Caco-2 (cell line): ENCODE data around the gene NECTIN1. TPM values are rescaled to one million over a fixed set of nuclear protein-coding genes. Genes with fewer than 3 reads are reported as not detected.

Experiments
- BruUV-seq: library from RNA; stranded (reverse); fragments of 400-500 nt; replicated peaks from 2 replicates; lab custom pipeline; 2021; lab: Mats Ljungman, UMichigan
- CTCF ChIA-PET: fragments of 300-600 bp; sonication (Branson Sonifier 250); formaldehyde crosslinking; loops from one replicate; lab custom pipeline; 2022; ENCODE audit warnings: antibody characterized with exemption; lab: Charles Lee
- POLR2A ChIA-PET: fragments of 300-600 bp; sonication (Branson Sonifier 250); formaldehyde crosslinking; loops from one replicate; lab custom pipeline; 2022; ENCODE audit warnings: antibody characterized with exemption; lab: Charles Lee
- DNase-seq, 2 experiments: peaks; one replicate each; pipeline versions ENCODE4 v3.0.0 to v3.0.0-alpha.2; 2020 to 2022
- H3K27me3 ChIP-seq: replicated peaks from 2 replicates; pipeline ENCODE4 v1.6.0; 2011; ENCODE audit warnings: low read length; ENCODE audit not compliant: control insufficient read depth, insufficient read depth
- H3K36me3 ChIP-seq: 2 replicates; pipeline ENCODE4 v1.5.1; 2011; ENCODE audit warnings: low read length; ENCODE audit not compliant: control insufficient read depth, insufficient read depth
- H3K4me1 ChIP-seq: fragments of 250-450 bp; sonication (Bioruptor Pico); 2 replicates; pipeline ENCODE4 v1.5.1; 2020; ENCODE audit warnings: mild to moderate bottlenecking
- H3K4me3 ChIP-seq: 2 replicates; pipeline ENCODE4 v1.5.1; 2011; ENCODE audit warnings: low read depth, mild to moderate bottlenecking, control low read depth, low read length
- H3K9me3 ChIP-seq: fragments of 250-450 bp; sonication (Bioruptor Pico); 2 replicates; pipeline ENCODE4 v1.5.1; 2020; ENCODE audit warnings: mild to moderate bottlenecking, moderate library complexity
- H3K27ac Mint-ChIP-seq: one replicate; pipeline ENCODE4 v1.8.0; 2022; ENCODE audit warnings: mixed read lengths; ENCODE audit not compliant: unreplicated experiment
- H3K27me3 Mint-ChIP-seq: one replicate; pipeline ENCODE4 v1.8.0; 2022; ENCODE audit warnings: mixed read lengths; ENCODE audit not compliant: insufficient read depth, unreplicated experiment
- H3K36me3 Mint-ChIP-seq: one replicate; pipeline ENCODE4 v1.8.0; 2022; ENCODE audit warnings: mild to moderate bottlenecking, mixed read lengths; ENCODE audit not compliant: insufficient read depth, unreplicated experiment
- H3K4me1 Mint-ChIP-seq: one replicate; pipeline ENCODE4 v1.8.0; 2022; ENCODE audit warnings: low read depth, mixed read lengths; ENCODE audit not compliant: unreplicated experiment
- H3K4me3 Mint-ChIP-seq: one replicate; pipeline ENCODE4 v1.8.0; 2022; ENCODE audit warnings: mild to moderate bottlenecking, moderate library complexity, mixed read lengths; ENCODE audit not compliant: unreplicated experiment
- H3K9me3 Mint-ChIP-seq: one replicate; pipeline ENCODE4 v1.8.0; 2022; ENCODE audit warnings: mixed read lengths; ENCODE audit not compliant: unreplicated experiment
- CTCF ChIP-seq, 2 experiments: fragments of 200-600 bp in 1 of 2; IDR thresholded peaks; 1 replicate in 1 of 2; 2 replicates in 1 of 2; pipeline versions ENCODE4 v1.5.1 to v1.8.0; 2011 to 2022; ENCODE audit warnings: antibody characterized with exemption in 1 of 2, control low read depth in 1 of 2, inconsistent platforms in 1 of 2, low read depth in 1 of 2, low read length in 1 of 2, mild to moderate bottlenecking in 1 of 2, moderate library complexity in 1 of 2; ENCODE audit not compliant: insufficient read depth in 1 of 2, severe bottlenecking in 1 of 2, unreplicated experiment in 1 of 2
- intact Hi-C: fragments of 100-400 bp; cut with micrococcal nuclease; formaldehyde crosslinking; loops from one replicate; pipeline ENCODE4 v1.10.0; 2022; ENCODE audit not compliant: unreplicated experiment
- total RNA-seq: library from RNA; stranded (reverse); gene quantifications from 2 replicates; pipeline ENCODE4 v1.2.3, GENCODE V29; 2022

NECTIN1 gene
- total RNA-seq, 1 experiment from 2014 or later: 60.1 TPM

- no peak for TF ChIP-seq CTCF (IDR thresholded peaks at IDR 0.05; ENCODE audit: insufficient read depth in 1 of 2, low read depth in 1 of 2, low read length in 1 of 2, severe bottlenecking in 1 of 2, unreplicated experiment in 1 of 2)
- peaks cover 24% of the 10 kb centered on the region for H3K4me1 ChIP-seq
- Mint-ChIP-seq H3K27me3 (no peaks in the 10 kb centered on the region), H3K27ac (peak overlapping the region; percentile 18), H3K4me1 (peaks cover 39% of the 10 kb centered on the region), H3K4me3 (no peak overlapping the region), H3K9me3 (no peaks in the 10 kb centered on the region), H3K36me3 (no peaks in the 10 kb centered on the region)
- ChIA-PET CTCF (interaction anchor here (0.6 to 2.5 kb wide), 8 partner anchors 10 to 349 kb away, joined by 3 to 27 read pairs (median 3); partner anchors contain the start of gene NECTIN1), POLR2A (interaction anchor here (0.7 kb wide), 1 partner anchor 10 kb away, joined by 4 read pairs; the partner anchor contains the start of gene NECTIN1)
- H3K4me3 ChIP-seq: no peak overlapping the region
- DNase-seq: peak; percentile 68 to 80
- no TSS peak for BruUV-seq
- intact Hi-C loops: loop anchor here (10.0 kb wide), 1 partner anchor 256 kb away; no protein-coding TSS in a partner anchor
- no peaks in the 10 kb centered on the region for H3K27me3 ChIP-seq
- no peaks in the 10 kb centered on the region for H3K36me3 ChIP-seq
- H3K9me3 ChIP-seq: no peaks in the 10 kb centered on the region
Measured at GRCh38 chr11:119739021-119739703, 10.2 kb upstream of the NECTIN1 start.

GRCh38 chr11:119738059-119738439 is 9.0 kb upstream of the NECTIN1 start:
- no peaks in the 10 kb centered on the region for H3K27me3 ChIP-seq
- TF ChIP-seq CTCF (IDR thresholded peaks at IDR 0.05; ENCODE audit: insufficient read depth in 1 of 2, low read depth in 1 of 2, low read length in 1 of 2, severe bottlenecking in 1 of 2, unreplicated experiment in 1 of 2): no peak
- Mint-ChIP-seq H3K9me3 (no peaks in the 10 kb centered on the region), H3K36me3 (no peaks in the 10 kb centered on the region), H3K4me1 (peaks cover 39% of the 10 kb centered on the region), H3K27ac (no peak overlapping the region), H3K4me3 (no peak overlapping the region), H3K27me3 (peaks cover 5% of the 10 kb centered on the region)
- H3K9me3 ChIP-seq: no peaks in the 10 kb centered on the region
- ChIA-PET CTCF (interaction anchor here (1.0 to 2.5 kb wide), 2 partner anchors 9 to 17 kb away, joined by 3 to 27 read pairs; partner anchors contain the start of gene NECTIN1), POLR2A (no interaction called here)
- no TSS peak for BruUV-seq
- H3K4me3 ChIP-seq: no peak overlapping the region
- no peaks in the 10 kb centered on the region for H3K36me3 ChIP-seq
- H3K4me1 ChIP-seq: peaks cover 24% of the 10 kb centered on the region
- intact Hi-C loops: loop anchor here (10.0 kb wide), 1 partner anchor 257 kb away; no protein-coding TSS in a partner anchor
- no peak for DNase-seq

- Histone ChIP-seq H3K9me3 (no peaks in the 10 kb centered on the region), H3K36me3 (no peaks in the 10 kb centered on the region), H3K27me3 (no peaks in the 10 kb centered on the region), H3K4me3 (no peak overlapping the region), H3K4me1 (peaks cover 24% of the 10 kb centered on the region)
- Mint-ChIP-seq H3K4me3 (no peak overlapping the region), H3K27ac (no peak overlapping the region), H3K27me3 (peaks cover 5% of the 10 kb centered on the region), H3K9me3 (no peaks in the 10 kb centered on the region), H3K36me3 (no peaks in the 10 kb centered on the region), H3K4me1 (peaks cover 35% of the 10 kb centered on the region)
- ChIA-PET POLR2A (no interaction called here), CTCF (interaction anchor here (1.0 kb wide), 1 partner anchor 16 kb away, joined by 3 read pairs; no protein-coding TSS in a partner anchor)
- no TSS peak for BruUV-seq
- intact Hi-C loops: loop anchor here (10.0 kb wide), 1 partner anchor 257 kb away; no protein-coding TSS in a partner anchor
- no peak for DNase-seq
- TF ChIP-seq CTCF (IDR thresholded peaks at IDR 0.05; ENCODE audit: insufficient read depth in 1 of 2, low read depth in 1 of 2, low read length in 1 of 2, severe bottlenecking in 1 of 2, unreplicated experiment in 1 of 2): no peak
Measured at GRCh38 chr11:119737366-119738058, 8.5 kb upstream of the NECTIN1 start.
